PC-9 (cell line): ENCODE results near the gene BBS9. TPM values are rescaled to one million over a fixed set of nuclear protein-coding genes. Genes with fewer than 3 reads are reported as not detected.

ENCODE experiments used
- BruUV-seq: library from RNA; stranded (reverse); fragments of 400-500 nt; replicated peaks from 2 replicates; lab custom pipeline; 2021; lab: Mats Ljungman, UMichigan
- CTCF ChIA-PET: fragments of 300-600 bp; sonication (Branson Sonifier 250); formaldehyde crosslinking; loops from one replicate; lab custom pipeline; 2022; ENCODE audit warnings: antibody characterized with exemption; lab: Charles Lee
- POLR2A ChIA-PET: fragments of 300-600 bp; sonication (Branson Sonifier 250); formaldehyde crosslinking; loops from one replicate; lab custom pipeline; 2022; ENCODE audit warnings: antibody characterized with exemption; ENCODE audit not compliant: unreplicated experiment; lab: Charles Lee
- DNase-seq, 2 experiments: peaks; one replicate each; pipeline versions ENCODE4 v3.0.0 to v3.0.0-alpha.2; 2015 to 2022; ENCODE audit warnings: mixed read lengths in 1 of 2
- H2AFZ ChIP-seq: fragments of 200-600 bp; sonication (generic); 2 replicates; pipeline ENCODE4 v1.8.1; 2017; ENCODE audit warnings: antibody characterized with exemption
- H3F3A ChIP-seq: fragments of 200-600 bp; sonication (generic); 2 replicates; pipeline ENCODE4 v1.8.1; 2017; ENCODE audit warnings: antibody characterized with exemption, mild to moderate bottlenecking, low read depth; ENCODE audit not compliant: insufficient read depth
- H3K27ac ChIP-seq: fragments of 200-600 bp; sonication (generic); 2 replicates; pipeline ENCODE4 v1.6.1; 2016; ENCODE audit warnings: mixed run types
- H3K27me3 ChIP-seq: fragments of 200-600 bp; sonication (generic); 2 replicates; pipeline ENCODE4 v1.6.1; 2016; ENCODE audit warnings: low read depth, mixed run types; ENCODE audit not compliant: insufficient read depth
- H3K36me3 ChIP-seq: fragments of 200-600 bp; sonication (generic); 2 replicates; pipeline ENCODE4 v1.6.1; 2016; ENCODE audit warnings: low read depth, mixed run types
- H3K4me1 ChIP-seq: fragments of 200-600 bp; sonication (generic); replicated peaks from 2 replicates; pipeline ENCODE4 v1.6.1; 2016; ENCODE audit warnings: mixed run types; ENCODE audit not compliant: insufficient read depth
- H3K4me2 ChIP-seq: fragments of 200-600 bp; sonication (generic); 2 replicates; pipeline ENCODE4 v1.6.1; 2017; ENCODE audit warnings: mixed run types
- H3K4me3 ChIP-seq: fragments of 200-600 bp; sonication (generic); 2 replicates; pipeline ENCODE4 v1.6.1; 2016; ENCODE audit warnings: mixed run types
- H3K79me2 ChIP-seq: fragments of 200-600 bp; sonication (generic); 2 replicates; pipeline ENCODE4 v1.6.1; 2017; ENCODE audit warnings: low read depth, mixed run types
- H3K9me2 ChIP-seq: fragments of 200-600 bp; sonication (generic); 2 replicates; pipeline ENCODE4 v1.8.1; 2017; ENCODE audit warnings: mild to moderate bottlenecking; ENCODE audit not compliant: insufficient read depth
- H3K9me3 ChIP-seq: fragments of 200-600 bp; sonication (generic); 2 replicates; pipeline ENCODE4 v1.8.1; 2016; ENCODE audit warnings: low read depth; ENCODE audit not compliant: insufficient read depth
- H4K20me1 ChIP-seq: fragments of 200-600 bp; sonication (generic); 2 replicates; pipeline ENCODE4 v1.8.1; 2017; ENCODE audit not compliant: insufficient read depth
- CTCF ChIP-seq: fragments of 200-600 bp; sonication (generic); conservative IDR thresholded peaks from 2 replicates; pipeline ENCODE4 v1.6.1; 2017; ENCODE audit warnings: mixed run types, antibody characterized with exemption, mild to moderate bottlenecking, moderate library complexity
- EZH2 ChIP-seq: fragments of 200-600 bp; sonication (generic); IDR thresholded peaks from 2 replicates; pipeline ENCODE4 v1.8.0; 2017; ENCODE audit warnings: antibody characterized with exemption, low read depth
- intact Hi-C: fragments of 100-400 bp; cut with micrococcal nuclease; formaldehyde crosslinking; loops from one replicate; pipeline ENCODE4 v1.10.0; 2022; ENCODE audit not compliant: unreplicated experiment
- total RNA-seq: library from RNA; stranded (reverse); gene quantifications from 2 replicates; pipeline ENCODE4 v1.2.3, GENCODE V29; 2021

The BBS9 gene
- total RNA-seq, 1 experiment from 2014 or later: 12.4 TPM

DNA sequence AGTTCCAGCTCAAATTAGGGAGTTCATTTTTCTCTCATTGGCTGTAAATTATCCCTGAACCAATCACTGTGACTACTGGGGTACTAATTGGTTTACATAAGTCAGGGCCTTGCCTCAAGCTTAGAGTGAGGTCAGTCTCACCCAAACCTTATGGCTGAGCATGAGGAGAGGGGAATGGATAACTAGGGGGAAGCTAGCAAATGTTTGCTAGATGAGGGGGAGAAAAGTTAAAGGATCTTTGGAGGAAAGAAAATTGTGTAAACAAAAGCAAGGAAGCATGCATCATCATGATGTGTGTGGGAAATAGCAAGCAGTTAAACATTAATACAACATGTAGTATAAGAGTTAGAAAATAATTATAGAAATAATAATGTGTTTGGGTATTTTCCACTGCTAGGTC is 121.9 kb downstream of the BBS9 start:
- Histone ChIP-seq H3K36me3 (no peaks in the 10 kb centered on the region), H3K9me3 (no peaks in the 10 kb centered on the region), H3K9me2 (no peaks in the 10 kb centered on the region), H4K20me1 (no peaks in the 10 kb centered on the region), H3K4me2 (no peak overlapping the region), H3K27ac (no peak overlapping the region), H3K27me3 (no peaks in the 10 kb centered on the region), H2AFZ (no peak overlapping the region), H3K79me2 (no peaks in the 10 kb centered on the region), H3K4me1 (no peaks in the 10 kb centered on the region), H3F3A (no peaks in the 10 kb centered on the region), H3K4me3 (no peak overlapping the region)
- ChIA-PET POLR2A (no interaction called here), CTCF (no interaction called here)
- no TSS peak for BruUV-seq
- TF ChIP-seq CTCF (no peak), EZH2 (no peak)
- DNase-seq: no peak
- intact Hi-C loops: no loop called here

GRCh38 chr7:33258491-33258951 is 129.2 kb downstream of the BBS9 start:
- H3K27me3 ChIP-seq: no peaks in the 10 kb centered on the region
- H3K9me2 ChIP-seq: no peaks in the 10 kb centered on the region
- H3K27ac ChIP-seq: no peak overlapping the region
- H3K4me2 ChIP-seq: no peak overlapping the region
- H3F3A ChIP-seq: no peaks in the 10 kb centered on the region
- no peaks in the 10 kb centered on the region for H3K4me1 ChIP-seq
- CTCF ChIA-PET: no interaction called here
- H2AFZ ChIP-seq: no peak overlapping the region
- H3K36me3 ChIP-seq: no peaks in the 10 kb centered on the region
- no TSS peak for BruUV-seq
- TF ChIP-seq EZH2 (no peak), CTCF (no peak)
- H3K4me3 ChIP-seq: no peak overlapping the region
- H4K20me1 ChIP-seq: no peaks in the 10 kb centered on the region
- POLR2A ChIA-PET: interaction anchor here (0.6 to 0.7 kb wide), 2 partner anchors 11 to 1231 kb away, joined by 4 read pairs; no protein-coding TSS in a partner anchor
- no peaks in the 10 kb centered on the region for H3K9me3 ChIP-seq
- H3K79me2 ChIP-seq: no peaks in the 10 kb centered on the region
- intact Hi-C loops: no loop called here
- no peak for DNase-seq

DNA sequence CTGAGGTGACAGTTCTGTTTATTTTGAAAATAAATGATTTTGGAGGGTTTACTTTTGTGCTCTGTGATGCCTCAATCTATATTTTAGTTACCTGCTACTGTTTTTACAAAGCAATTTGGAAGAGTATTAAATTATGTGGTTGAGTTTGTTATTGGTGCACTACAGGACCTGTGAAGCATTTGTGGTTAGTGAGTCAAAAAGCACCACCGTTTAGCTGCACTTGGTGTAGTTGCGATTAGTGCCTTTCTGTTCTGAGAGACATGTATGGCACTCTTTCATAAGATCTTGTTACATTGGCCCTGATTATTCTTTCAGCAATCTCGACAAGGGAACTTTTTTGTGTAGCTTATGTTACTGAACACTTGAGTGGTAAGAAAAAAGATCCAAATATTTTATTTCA is 132.2 kb downstream of the BBS9 start:
- Histone ChIP-seq H3K36me3 (no peaks in the 10 kb centered on the region), H2AFZ (no peak overlapping the region), H3K4me1 (no peaks in the 10 kb centered on the region), H3K4me3 (no peak overlapping the region), H4K20me1 (no peaks in the 10 kb centered on the region), H3K27ac (no peak overlapping the region), H3K9me3 (no peaks in the 10 kb centered on the region), H3K4me2 (no peak overlapping the region), H3K27me3 (no peaks in the 10 kb centered on the region), H3K9me2 (no peaks in the 10 kb centered on the region), H3K79me2 (no peaks in the 10 kb centered on the region), H3F3A (no peaks in the 10 kb centered on the region)
- DNase-seq: no peak
- intact Hi-C loops: no loop called here
- POLR2A ChIA-PET: no interaction called here
- TF ChIP-seq CTCF (no peak), EZH2 (no peak)
- BruUV-seq: no TSS peak
- CTCF ChIA-PET: no interaction called here
